ENCODE data around the gene RAB2B.
"Not testable (repeated sequence)": the region's sequence is repeated elsewhere in the genome, so short reads cannot be mapped to it uniquely, and the experiment has no call there.

RAB2B gene

DNA sequence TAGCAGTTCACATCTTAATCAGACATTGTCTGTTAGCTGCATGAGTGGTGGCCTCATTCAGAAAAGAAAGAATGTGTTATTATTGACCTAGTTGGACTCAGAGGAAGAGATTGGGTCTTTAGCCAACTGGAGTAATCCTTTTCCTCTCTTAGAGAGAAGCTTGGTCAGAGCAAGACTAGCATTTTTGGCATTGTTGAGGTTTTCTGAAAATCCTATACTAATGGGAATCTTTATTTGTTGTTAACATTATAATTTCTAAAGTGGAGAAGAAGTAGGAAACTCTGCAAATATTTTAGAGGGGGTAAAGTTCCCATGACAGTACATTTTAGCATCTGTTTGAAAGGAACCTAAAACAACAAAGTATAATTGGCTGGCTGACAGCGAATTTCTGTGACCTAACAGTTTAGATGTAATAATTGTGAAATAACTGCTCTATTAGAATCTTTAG lies 9.9 kb upstream of the RAB2B start:
- DNase-seq = no peak

GRCh38 chr14:21476523-21476924 lies 235 bp downstream of the RAB2B start:
- DNase-seq = peak; percentile 59

DNA sequence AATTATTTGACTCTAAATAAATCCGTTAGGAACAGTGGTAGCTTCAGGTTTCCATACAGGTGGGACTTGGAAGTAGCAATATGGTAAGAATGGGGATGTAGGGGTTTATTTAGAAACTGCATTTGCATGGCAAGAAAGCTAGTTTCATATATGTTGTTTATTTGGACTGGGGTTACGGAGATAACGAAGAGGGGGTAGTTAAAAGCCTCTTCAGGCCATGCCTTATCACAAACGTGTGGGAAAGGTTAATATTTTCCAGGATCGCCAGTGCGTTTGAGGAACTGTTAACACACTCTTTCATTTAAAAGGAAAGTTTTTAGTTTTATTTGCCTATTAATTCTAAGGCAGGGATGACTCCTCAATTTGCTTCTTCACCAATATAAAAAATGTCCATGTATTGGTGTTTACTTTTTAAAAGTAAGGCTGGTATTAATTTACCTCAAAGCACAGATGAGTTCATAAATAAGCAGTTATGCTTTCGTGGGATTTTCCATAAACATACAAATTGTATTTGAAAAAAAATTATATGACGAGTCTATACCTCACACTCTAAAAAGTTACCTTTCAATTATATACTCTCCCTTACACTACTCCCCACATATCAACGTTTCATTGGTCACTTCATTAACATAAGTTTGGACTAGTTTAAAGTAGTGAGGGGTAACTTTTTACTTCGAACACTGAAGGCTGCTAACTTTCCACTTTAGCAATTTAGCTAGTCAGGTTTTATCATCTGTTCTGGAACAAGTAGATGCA lies 814 bp downstream of the RAB2B start:
- DNase-seq = no peak

DNA sequence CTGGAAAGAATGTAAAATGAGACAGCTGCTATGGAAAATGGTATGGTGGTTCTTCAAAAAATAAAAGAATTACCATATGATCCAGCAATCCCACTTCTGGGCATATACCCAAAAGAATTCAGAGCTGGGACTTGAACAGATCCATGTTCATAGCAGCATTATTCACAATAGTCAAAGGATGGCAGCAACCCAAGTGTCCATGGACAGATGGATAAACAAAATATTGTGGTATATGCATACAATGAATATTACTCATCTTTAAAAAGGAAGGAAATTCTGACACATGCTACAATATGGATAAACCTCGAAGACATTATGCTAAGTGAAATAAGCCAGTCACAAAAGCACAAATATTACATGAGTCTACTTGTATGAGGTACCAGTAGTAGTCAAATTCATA lies 9.1 kb downstream of the RAB2B start:
- no peak for DNase-seq

DNA sequence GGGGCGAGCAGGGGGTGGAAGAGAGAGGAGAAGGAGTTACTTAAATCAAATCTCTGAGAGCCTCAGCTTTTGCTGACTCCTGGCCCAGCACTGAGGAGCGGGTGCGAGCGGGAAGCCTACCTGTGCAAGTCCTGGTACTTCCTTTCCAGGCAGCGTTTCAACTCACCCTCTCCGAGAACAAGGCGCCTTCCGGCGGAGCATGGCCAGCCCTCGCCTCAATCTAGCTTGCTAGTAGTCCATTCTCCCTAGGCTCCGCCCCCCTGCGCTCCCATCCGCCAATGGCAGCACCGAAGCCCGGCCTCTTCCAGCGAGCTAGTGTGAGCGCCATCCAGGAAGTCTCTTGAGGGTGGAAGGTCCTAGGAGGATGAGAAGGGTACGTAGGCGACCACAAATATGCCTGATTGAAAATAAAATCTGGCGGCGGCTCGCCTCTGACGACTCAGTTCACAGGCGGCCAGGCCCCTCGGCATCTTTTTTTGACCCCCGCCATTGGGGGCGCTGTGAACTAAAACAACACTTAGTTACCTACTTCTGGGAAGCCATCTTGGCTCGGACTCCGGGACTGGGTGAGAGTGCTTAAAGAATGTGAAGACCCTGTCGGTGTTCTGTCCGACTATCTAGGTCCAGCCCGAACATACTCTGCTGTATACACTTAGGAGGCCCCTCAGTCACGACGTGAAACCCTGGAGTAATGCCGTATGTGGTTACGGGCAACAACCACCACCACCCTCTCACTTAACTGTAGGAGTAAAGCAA lies 20.7 kb downstream of the RAB2B start, which contains the start of gene CHD8:
Gene CHD8 (minus strand): TSS at position 212 of the 756 bp plus-strand sequence. CDS start 24,480 bp downstream, outside the sequence.
- peak; percentile 100 for DNase-seq

DNA sequence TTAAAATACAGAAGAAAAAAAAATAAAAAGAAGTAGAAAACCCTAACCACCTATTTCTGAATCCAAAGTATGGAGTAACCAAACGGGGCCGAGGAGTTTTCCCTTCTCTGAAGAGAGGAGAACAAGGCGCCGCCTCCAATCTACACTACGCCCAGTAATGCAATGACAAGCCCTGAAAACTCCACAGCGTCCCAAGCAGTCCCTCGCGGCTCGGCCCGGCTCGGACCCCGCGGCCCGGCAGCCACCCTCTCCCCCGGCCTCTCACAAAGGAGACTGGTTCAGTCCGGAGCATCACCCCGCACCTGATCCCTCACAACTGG lies 21.2 kb downstream of the RAB2B start:
- no peak for DNase-seq

GRCh38 chr14:21454843-21455544 lies 21.8 kb downstream of the RAB2B start:
- DNase-seq = no peak

DNA sequence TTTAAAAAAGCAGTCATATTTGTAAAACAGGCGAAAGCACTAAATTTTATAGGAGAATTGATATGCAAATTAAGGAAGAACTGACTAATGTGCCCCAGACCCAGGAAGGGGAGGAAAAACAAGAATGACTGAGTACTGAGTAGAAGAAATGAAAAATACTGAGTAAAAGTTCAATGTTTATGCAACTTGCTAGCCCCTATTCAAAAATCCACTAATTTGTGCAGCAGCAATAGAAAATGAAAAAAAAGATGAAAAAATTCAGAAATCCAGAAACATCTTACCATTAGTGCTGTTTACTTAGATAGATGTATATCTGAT lies 26.9 kb downstream of the RAB2B start:
- DNase-seq = no peak

- DNase-seq = not testable (repeated sequence)
Observed at GRCh38 chr14:21442657-21443056, 34.1 kb downstream of the RAB2B start.

DNA sequence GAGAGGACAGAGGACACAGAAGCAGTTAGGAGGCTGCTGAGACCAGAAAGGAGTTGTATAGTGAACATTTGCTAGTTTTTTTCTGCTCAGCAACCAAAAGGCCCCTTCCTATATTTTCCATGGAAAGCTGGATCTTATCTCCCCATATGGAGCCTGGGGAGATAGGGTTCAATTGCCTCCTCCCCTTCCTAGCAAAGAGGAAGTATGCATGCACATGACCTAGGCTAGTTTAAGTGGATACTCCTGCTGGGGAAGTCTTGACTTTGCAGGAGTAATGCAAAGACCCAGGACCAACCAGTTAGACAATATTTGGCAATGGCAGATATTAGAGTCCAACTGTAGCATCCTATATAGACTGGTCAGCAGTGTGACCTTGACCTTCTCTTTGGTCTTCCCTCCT lies 35.9 kb downstream of the RAB2B start:
- DNase-seq = no peak

GRCh38 chr14:21437063-21437901 lies 39.5 kb downstream of the RAB2B start:
- DNase-seq = peak; percentile 100

DNA sequence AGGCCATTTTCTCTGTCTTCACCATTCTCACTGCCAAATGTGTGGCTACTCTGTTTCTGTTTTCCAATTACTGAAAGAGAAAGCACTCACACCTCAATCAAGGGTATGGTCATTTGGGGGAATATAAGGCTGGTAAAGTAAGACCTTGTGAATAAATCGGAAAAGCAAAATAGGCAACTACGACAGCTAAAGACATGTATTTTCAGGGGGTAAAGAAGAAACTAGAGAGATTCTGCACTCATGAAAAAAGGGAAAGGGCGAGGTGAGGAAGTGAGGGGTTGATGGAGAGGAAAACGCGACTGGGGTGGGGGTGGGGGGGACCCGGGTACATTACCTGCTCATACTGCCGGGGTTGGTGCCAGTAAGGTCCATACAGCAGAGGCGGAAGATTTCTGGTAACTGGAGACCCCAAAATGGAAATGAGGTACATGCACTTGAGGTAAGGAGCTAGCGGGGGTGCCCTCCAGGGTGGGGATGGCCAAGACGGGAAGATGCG lies 40.1 kb downstream of the RAB2B start:
- no peak for DNase-seq

DNA sequence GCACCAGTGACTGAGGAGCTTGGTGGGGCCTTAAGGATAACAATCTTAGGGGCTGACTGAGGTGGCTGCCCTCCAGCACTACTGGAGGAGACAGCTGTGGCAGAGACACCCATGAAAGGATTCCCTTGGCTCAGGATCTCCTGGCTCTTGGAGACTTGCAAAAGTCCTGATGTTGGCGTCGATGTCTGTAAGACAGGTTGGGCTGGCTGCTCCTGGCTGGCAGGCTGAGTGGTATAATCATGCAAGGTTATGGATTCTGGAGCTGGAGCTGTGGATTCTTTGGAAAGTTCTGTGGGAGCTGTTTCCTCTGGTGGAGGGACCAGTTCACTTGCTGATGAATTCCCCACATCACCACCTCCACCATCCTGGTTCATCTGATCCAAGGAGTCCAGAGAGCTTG lies 45.6 kb downstream of the RAB2B start:
- no peak for DNase-seq

- DNase-seq = peak; percentile 66
Observed at GRCh38 chr14:21428930-21429329, 47.8 kb downstream of the RAB2B start.

GRCh38 chr14:21426692-21427091 lies 50.1 kb downstream of the RAB2B start:
- DNase-seq = no peak

DNA sequence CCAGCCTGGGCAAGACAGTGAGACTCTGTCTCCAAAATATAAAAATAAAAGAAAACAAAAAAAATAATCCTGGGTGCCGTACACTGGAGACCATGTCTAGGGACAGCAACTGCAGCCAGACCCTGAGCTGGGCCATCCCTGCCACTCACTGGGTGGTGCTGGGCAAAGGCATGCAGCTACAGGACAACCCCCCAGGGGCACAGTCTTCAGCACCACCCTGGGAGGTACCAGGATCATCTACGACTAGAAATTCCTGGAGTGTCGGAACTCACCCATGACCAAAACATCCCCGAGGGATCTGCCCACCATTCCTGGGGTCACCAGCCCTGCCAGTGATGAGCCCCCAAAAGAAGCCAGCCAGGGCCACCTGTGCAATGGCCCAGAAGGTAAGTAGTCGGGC lies 57.2 kb downstream of the RAB2B start:
- DNase-seq = no peak

DNA sequence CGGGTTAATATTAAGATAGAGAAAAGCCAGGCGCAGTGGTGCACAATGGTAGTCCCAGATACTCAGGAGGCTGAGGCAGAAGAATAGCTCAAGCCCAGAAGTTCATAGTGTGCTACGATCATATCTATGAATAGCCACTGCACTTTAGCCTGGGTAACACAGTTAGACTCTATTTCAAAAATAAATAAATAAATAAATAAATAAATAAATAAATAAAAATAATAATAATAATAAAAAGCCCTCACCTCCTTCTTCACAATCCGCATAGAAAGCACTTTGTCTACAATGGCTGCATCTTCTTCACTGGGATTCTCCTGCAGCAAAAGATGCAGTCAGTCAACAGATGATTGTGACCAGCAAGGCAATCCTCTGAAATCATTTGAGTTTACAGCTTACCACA lies 61.4 kb downstream of the RAB2B start:
- DNase-seq = no peak

GRCh38 chr14:21414137-21414631 lies 62.6 kb downstream of the RAB2B start:
- no peak for DNase-seq
